HL-60 (cell line): ENCODE data around the gene PCDH15.

ENCODE experiments used
- GABPA ChIP-seq: IDR thresholded peaks from 2 replicates; pipeline ENCODE4 v1.6.1; 2012; ENCODE audit warnings: low read depth
- POLR2AphosphoS5 ChIP-seq: IDR thresholded peaks from 2 replicates; pipeline ENCODE4 v1.6.1; 2012; ENCODE audit warnings: low read depth
- SPI1 ChIP-seq: IDR thresholded peaks from 2 replicates; pipeline ENCODE4 v1.6.1; 2012; ENCODE audit warnings: low read depth, mild to moderate bottlenecking, borderline replicate concordance
- TF ChIP-seq, protein P1 (sequence below): IDR thresholded peaks from one replicate; pipeline ENCODE4 v1.5.1; 2011; ENCODE audit warnings: low read length, control low read depth, inconsistent platforms; ENCODE audit not compliant: insufficient read depth
- TF ChIP-seq, protein P2 (sequence below): IDR thresholded peaks from 2 replicates; pipeline ENCODE4 v1.6.1; 2012; ENCODE audit warnings: low read depth; ENCODE audit not compliant: insufficient replicate concordance

DNA sequence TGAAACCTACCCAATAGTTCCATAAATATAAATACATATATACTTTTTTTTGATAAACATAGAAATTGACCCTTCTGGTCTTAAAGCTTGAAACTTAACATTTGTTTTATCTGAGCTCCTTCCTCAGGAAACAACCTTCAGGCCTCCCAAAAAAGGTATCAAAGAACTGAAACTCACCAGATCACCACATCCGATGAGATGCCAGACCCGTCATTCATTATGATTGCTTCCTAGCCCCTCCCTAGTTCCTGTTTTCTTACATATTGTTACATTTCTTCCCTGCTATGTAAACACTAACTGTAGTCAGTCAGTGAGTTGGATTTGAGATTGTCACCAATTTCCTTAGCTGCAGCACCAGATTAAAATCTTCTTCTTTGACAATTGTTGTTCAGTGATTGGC lies 663.6 kb downstream of the PCDH15 start:
- TF ChIP-seq POLR2AphosphoS5 (no peak), GABPA (no peak), SPI1 (no peak)
- TF ChIP-seq, protein P1, sequence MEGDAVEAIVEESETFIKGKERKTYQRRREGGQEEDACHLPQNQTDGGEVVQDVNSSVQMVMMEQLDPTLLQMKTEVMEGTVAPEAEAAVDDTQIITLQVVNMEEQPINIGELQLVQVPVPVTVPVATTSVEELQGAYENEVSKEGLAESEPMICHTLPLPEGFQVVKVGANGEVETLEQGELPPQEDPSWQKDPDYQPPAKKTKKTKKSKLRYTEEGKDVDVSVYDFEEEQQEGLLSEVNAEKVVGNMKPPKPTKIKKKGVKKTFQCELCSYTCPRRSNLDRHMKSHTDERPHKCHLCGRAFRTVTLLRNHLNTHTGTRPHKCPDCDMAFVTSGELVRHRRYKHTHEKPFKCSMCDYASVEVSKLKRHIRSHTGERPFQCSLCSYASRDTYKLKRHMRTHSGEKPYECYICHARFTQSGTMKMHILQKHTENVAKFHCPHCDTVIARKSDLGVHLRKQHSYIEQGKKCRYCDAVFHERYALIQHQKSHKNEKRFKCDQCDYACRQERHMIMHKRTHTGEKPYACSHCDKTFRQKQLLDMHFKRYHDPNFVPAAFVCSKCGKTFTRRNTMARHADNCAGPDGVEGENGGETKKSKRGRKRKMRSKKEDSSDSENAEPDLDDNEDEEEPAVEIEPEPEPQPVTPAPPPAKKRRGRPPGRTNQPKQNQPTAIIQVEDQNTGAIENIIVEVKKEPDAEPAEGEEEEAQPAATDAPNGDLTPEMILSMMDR: no peak
- TF ChIP-seq, protein P2, sequence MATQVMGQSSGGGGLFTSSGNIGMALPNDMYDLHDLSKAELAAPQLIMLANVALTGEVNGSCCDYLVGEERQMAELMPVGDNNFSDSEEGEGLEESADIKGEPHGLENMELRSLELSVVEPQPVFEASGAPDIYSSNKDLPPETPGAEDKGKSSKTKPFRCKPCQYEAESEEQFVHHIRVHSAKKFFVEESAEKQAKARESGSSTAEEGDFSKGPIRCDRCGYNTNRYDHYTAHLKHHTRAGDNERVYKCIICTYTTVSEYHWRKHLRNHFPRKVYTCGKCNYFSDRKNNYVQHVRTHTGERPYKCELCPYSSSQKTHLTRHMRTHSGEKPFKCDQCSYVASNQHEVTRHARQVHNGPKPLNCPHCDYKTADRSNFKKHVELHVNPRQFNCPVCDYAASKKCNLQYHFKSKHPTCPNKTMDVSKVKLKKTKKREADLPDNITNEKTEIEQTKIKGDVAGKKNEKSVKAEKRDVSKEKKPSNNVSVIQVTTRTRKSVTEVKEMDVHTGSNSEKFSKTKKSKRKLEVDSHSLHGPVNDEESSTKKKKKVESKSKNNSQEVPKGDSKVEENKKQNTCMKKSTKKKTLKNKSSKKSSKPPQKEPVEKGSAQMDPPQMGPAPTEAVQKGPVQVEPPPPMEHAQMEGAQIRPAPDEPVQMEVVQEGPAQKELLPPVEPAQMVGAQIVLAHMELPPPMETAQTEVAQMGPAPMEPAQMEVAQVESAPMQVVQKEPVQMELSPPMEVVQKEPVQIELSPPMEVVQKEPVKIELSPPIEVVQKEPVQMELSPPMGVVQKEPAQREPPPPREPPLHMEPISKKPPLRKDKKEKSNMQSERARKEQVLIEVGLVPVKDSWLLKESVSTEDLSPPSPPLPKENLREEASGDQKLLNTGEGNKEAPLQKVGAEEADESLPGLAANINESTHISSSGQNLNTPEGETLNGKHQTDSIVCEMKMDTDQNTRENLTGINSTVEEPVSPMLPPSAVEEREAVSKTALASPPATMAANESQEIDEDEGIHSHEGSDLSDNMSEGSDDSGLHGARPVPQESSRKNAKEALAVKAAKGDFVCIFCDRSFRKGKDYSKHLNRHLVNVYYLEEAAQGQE: no peak
